ENCODE data around the gene FAM9B. TPM values are rescaled to one million over a fixed set of nuclear protein-coding genes. Genes with fewer than 3 reads are reported as not detected.

FAM9B gene
- total RNA-seq, 2 experiments from 2014 or later: not detected

GRCh38 chrX:9003041-9003440 is 30.9 kb downstream of the FAM9B start:
- Mint-ChIP-seq H3K27ac (peak overlapping the region; percentile 31), H3K9me3 (peaks cover 2% of the 10 kb centered on the region), H3K4me3 (no peak overlapping the region), H3K4me1 (ENCODE audit: low read depth) (peaks cover 21% of the 10 kb centered on the region), H3K36me3 (ENCODE audit: low read depth) (no peaks in the 10 kb centered on the region), H3K27me3 (no peaks in the 10 kb centered on the region)
- H3K4me3 ChIP-seq (ENCODE audit: low read length): no peak overlapping the region
- DNase-seq (peak in 1 of 14 experiments; percentile 25), ATAC-seq (ENCODE audit: poor library complexity) (no peak)
- no peak for TF ChIP-seq CTCF (IDR thresholded peaks at IDR 0.05)
- ChIA-PET CTCF (no interaction called here), POLR2A (no interaction called here)
- no peaks in the 10 kb centered on the region for H3K36me3 ChIP-seq (ENCODE audit: insufficient read depth, low read length)
- H3K4me1 ChIP-seq (ENCODE audit: insufficient read depth, low read length): peaks cover 3% of the 10 kb centered on the region
- intact Hi-C loops (cut with DNase I, micrococcal nuclease): no loop called here
- H3K27me3 ChIP-seq (ENCODE audit: control insufficient read depth in 1 of 2, insufficient read depth in 2 of 2, low read length in 2 of 2): no peaks in the 10 kb centered on the region
- no peaks in the 10 kb centered on the region for H3K9me3 ChIP-seq (ENCODE audit: control insufficient read depth in 1 of 2, insufficient read depth in 1 of 2, low read length in 2 of 2)
- H3K27ac ChIP-seq (ENCODE audit: low read depth in 1 of 2, low read length in 2 of 2): no peak overlapping the region

- DNase-seq: peak in 5 of 14 experiments; percentile 11 to 40 (median 19)
- ChIA-PET POLR2A (interaction anchor here (1.0 to 1.5 kb wide), 4 partner anchors 176 to 476 kb away, joined by 3 to 5 read pairs (median 3); partner anchors contain the start of gene TBL1X), CTCF (no interaction called here)
- ATAC-seq (ENCODE audit: poor library complexity): peak; percentile 39
- H3K4me3 ChIP-seq (ENCODE audit: low read length): no peak overlapping the region
- H3K27me3 ChIP-seq (ENCODE audit: control insufficient read depth in 1 of 2, insufficient read depth in 2 of 2, low read length in 2 of 2): no peaks in the 10 kb centered on the region
- H3K9me3 ChIP-seq (ENCODE audit: control insufficient read depth in 1 of 2, insufficient read depth in 1 of 2, low read length in 2 of 2): no peaks in the 10 kb centered on the region
- peak overlapping the region in 1 of 2 donors; percentile 17 for H3K27ac ChIP-seq (ENCODE audit: low read depth in 1 of 2, low read length in 2 of 2)
- no peaks in the 10 kb centered on the region for H3K27me3 Mint-ChIP-seq
- no peaks in the 10 kb centered on the region for H3K9me3 Mint-ChIP-seq
- no peak for TF ChIP-seq CTCF (IDR thresholded peaks at IDR 0.05)
- peaks cover 33% of the 10 kb centered on the region for H3K4me1 Mint-ChIP-seq (ENCODE audit: low read depth)
- H3K36me3 Mint-ChIP-seq (ENCODE audit: low read depth): no peaks in the 10 kb centered on the region
- H3K4me1 ChIP-seq (ENCODE audit: insufficient read depth, low read length): peaks cover 16% of the 10 kb centered on the region
- H3K36me3 ChIP-seq (ENCODE audit: insufficient read depth, low read length): no peaks in the 10 kb centered on the region
- H3K4me3 Mint-ChIP-seq: peak overlapping the region; percentile 15
- H3K27ac Mint-ChIP-seq: peak overlapping the region; percentile 91
- intact Hi-C loops (cut with DNase I, micrococcal nuclease): loop anchor here in 1 of 2 experiments (10.0 kb wide), 1 partner anchor 176 kb away; no protein-coding TSS in a partner anchor
Observed at GRCh38 chrX:8988446-8988845, 45.5 kb downstream of the FAM9B start.

GRCh38 chrX:8987672-8988250 is 46.2 kb downstream of the FAM9B start:
- peak overlapping the region; percentile 31 for H3K4me3 Mint-ChIP-seq
- ChIA-PET POLR2A (interaction anchor here (0.9 to 1.5 kb wide), 4 partner anchors 177 to 477 kb away, joined by 3 to 5 read pairs (median 3); partner anchors contain the start of gene TBL1X), CTCF (interaction anchor here (1.4 kb wide), 1 partner anchor 12 kb away, joined by 4 read pairs; no protein-coding TSS in a partner anchor)
- no peaks in the 10 kb centered on the region for H3K9me3 ChIP-seq (ENCODE audit: control insufficient read depth in 1 of 2, insufficient read depth in 1 of 2, low read length in 2 of 2)
- intact Hi-C loops (cut with DNase I, micrococcal nuclease): loop anchor here in 1 of 2 experiments (1.0 to 10.0 kb wide), 2 partner anchors 177 to 476 kb away; no protein-coding TSS in a partner anchor
- TF ChIP-seq CTCF (IDR thresholded peaks at IDR 0.05): no peak
- H3K36me3 Mint-ChIP-seq (ENCODE audit: low read depth): no peaks in the 10 kb centered on the region
- ATAC-seq (ENCODE audit: poor library complexity) (peak; percentile 88), DNase-seq (peak; percentile 24 to 85 (median 44))
- peaks cover 16% of the 10 kb centered on the region for H3K4me1 ChIP-seq (ENCODE audit: insufficient read depth, low read length)
- peak overlapping the region in 1 of 2 donors; percentile 17 for H3K27ac ChIP-seq (ENCODE audit: low read depth in 1 of 2, low read length in 2 of 2)
- H3K27me3 ChIP-seq (ENCODE audit: control insufficient read depth in 1 of 2, insufficient read depth in 2 of 2, low read length in 2 of 2): no peaks in the 10 kb centered on the region
- H3K4me3 ChIP-seq (ENCODE audit: low read length): no peak overlapping the region
- peaks cover 33% of the 10 kb centered on the region for H3K4me1 Mint-ChIP-seq (ENCODE audit: low read depth)
- H3K27me3 Mint-ChIP-seq: no peaks in the 10 kb centered on the region
- H3K27ac Mint-ChIP-seq: peak overlapping the region; percentile 91
- H3K36me3 ChIP-seq (ENCODE audit: insufficient read depth, low read length): no peaks in the 10 kb centered on the region
- no peaks in the 10 kb centered on the region for H3K9me3 Mint-ChIP-seq
